Chondrocyte (in vitro differentiated cells): ENCODE measurements around the gene INTS14. TPM values are rescaled to one million over a fixed set of nuclear protein-coding genes. Genes with fewer than 3 reads are reported as not detected.
A peak's percentile ranks its signal among the peaks of the same experiment; 100 is the strongest.

ENCODE experiments used
- DNase-seq: peaks from one replicate; pipeline ENCODE4 v3.0.0; 2021; ENCODE audit warnings: mixed read lengths, low spot score
- H3K27ac Mint-ChIP-seq: one replicate; pipeline ENCODE4 v1.8.0; 2021; ENCODE audit warnings: mild to moderate bottlenecking, moderate library complexity, mixed read lengths; ENCODE audit not compliant: unreplicated experiment
- H3K27me3 Mint-ChIP-seq: 2 replicates; pipeline ENCODE4 v1.8.0; 2021; ENCODE audit warnings: low read depth, mixed read lengths
- H3K36me3 Mint-ChIP-seq: 2 replicates; pipeline ENCODE4 v1.8.0; 2021; ENCODE audit warnings: low read depth, mixed read lengths
- H3K4me1 Mint-ChIP-seq: 2 replicates; pipeline ENCODE4 v1.8.0; 2021; ENCODE audit warnings: low read depth, mild to moderate bottlenecking, mixed read lengths
- H3K4me3 Mint-ChIP-seq: one replicate; pipeline ENCODE4 v1.8.0; 2021; ENCODE audit warnings: mild to moderate bottlenecking, moderate library complexity, mixed read lengths; ENCODE audit not compliant: unreplicated experiment
- H3K9me3 Mint-ChIP-seq: 2 replicates; pipeline ENCODE4 v1.8.0; 2021; ENCODE audit warnings: low read depth, mixed read lengths
- total RNA-seq: library from RNA; stranded (reverse); gene quantifications from 3 replicates; pipeline ENCODE4 v1.2.1, GENCODE V29; 2021
- TF ChIP-seq, protein P1 (sequence below): fragments of 200-600 bp; sonication (generic); IDR thresholded peaks from 2 replicates; pipeline ENCODE4 v1.5.0; 2021; ENCODE audit warnings: antibody characterized with exemption, mild to moderate bottlenecking, moderate library complexity

The INTS14 gene
- total RNA-seq, 1 donor from 2014 or later = 25.4 TPM

DNA sequence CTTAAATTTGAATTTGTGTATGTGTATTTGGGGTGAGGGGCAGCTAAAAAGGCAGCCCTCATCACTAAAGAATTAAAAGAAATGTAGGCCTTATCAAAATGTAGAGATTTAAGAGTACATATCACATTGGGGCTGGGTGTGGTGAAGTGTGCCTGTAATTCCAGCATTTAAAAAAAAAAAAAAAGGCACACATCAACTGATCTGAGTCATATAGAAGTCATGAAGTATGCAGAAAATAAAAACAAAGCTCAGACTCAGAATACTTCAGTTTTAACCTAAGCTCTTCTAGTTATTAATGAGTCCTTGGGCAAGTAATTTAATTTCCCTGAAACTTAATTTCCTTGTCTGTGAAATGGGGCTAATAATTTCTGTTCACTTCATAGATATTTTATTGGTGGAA, 42.4 kb upstream of the INTS14 start:
- Mint-ChIP-seq H3K27ac (no peak overlapping the region), H3K4me1 (peaks cover 18% of the 10 kb centered on the region), H3K9me3 (no peaks in the 10 kb centered on the region), H3K36me3 (peaks cover 16% of the 10 kb centered on the region), H3K27me3 (no peaks in the 10 kb centered on the region), H3K4me3 (no peak overlapping the region)
- TF ChIP-seq, protein P1, sequence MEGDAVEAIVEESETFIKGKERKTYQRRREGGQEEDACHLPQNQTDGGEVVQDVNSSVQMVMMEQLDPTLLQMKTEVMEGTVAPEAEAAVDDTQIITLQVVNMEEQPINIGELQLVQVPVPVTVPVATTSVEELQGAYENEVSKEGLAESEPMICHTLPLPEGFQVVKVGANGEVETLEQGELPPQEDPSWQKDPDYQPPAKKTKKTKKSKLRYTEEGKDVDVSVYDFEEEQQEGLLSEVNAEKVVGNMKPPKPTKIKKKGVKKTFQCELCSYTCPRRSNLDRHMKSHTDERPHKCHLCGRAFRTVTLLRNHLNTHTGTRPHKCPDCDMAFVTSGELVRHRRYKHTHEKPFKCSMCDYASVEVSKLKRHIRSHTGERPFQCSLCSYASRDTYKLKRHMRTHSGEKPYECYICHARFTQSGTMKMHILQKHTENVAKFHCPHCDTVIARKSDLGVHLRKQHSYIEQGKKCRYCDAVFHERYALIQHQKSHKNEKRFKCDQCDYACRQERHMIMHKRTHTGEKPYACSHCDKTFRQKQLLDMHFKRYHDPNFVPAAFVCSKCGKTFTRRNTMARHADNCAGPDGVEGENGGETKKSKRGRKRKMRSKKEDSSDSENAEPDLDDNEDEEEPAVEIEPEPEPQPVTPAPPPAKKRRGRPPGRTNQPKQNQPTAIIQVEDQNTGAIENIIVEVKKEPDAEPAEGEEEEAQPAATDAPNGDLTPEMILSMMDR = no peak
- DNase-seq = no peak

DNA sequence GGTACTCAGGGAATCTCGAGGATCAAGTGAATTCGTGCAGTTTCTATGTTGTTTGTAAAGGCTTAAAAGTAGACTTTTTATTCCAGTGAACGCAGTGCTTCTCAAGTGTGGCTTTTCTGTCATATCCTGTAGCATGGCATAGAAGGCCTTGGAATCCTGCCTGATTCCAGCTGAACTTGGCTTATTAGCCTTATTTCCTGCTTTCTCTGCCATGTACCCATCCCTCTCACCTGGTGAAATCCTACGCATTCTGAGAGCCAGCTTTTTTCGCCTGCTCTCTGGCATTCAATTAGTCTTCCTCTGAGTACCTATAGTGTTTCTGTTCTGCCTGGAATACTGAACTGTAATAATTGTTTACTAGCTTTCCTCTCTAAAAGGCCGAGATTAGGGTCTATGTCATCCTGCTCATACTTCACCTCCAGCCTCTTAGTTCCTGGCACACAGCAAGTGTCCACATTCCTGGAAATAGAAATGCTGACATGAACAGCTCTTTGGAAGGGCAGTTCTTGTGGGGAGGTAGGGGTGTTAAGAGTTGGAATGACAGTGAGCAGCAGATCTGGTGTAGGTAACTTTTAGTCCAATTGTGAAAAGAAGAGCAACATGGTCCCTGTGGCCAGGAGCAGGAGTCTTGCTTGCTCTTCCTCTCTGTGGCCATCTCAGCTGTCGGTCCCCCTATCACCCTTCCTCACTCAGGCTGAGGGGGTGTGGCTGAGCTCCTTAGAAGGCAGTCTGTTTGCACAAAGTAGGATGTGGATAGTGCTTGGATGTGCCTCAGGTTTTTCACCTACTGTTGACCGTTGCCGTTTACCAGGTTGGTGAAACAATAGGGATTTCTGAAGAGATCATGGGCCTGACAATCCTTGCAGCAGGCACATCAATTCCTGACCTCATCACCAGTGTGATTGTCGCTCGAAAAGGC, 41.2 kb upstream of the INTS14 start:
- Mint-ChIP-seq H3K27me3 (no peaks in the 10 kb centered on the region), H3K27ac (no peak overlapping the region), H3K9me3 (no peaks in the 10 kb centered on the region), H3K4me1 (peaks cover 18% of the 10 kb centered on the region), H3K4me3 (no peak overlapping the region), H3K36me3 (peaks cover 16% of the 10 kb centered on the region)
- TF ChIP-seq, protein P1 = no peak
- DNase-seq = no peak

DNA sequence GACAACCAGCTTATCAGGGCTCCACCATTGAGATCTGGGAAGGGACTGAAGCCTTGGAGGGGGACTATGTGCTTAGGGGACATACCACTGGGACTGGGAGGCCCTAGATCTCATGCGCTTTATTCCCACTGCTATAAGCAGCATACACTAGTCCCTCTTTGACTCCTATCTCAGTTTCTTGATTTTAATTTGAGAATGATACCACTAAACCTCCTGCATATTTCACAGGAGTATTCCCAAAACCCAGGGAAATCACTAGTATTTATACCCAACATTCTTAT, 40.1 kb upstream of the INTS14 start:
- H3K4me1 Mint-ChIP-seq = peaks cover 25% of the 10 kb centered on the region
- H3K4me3 Mint-ChIP-seq = no peak overlapping the region
- no peak overlapping the region for H3K27ac Mint-ChIP-seq
- H3K36me3 Mint-ChIP-seq = peaks cover 14% of the 10 kb centered on the region
- TF ChIP-seq, protein P1 = no peak
- no peaks in the 10 kb centered on the region for H3K27me3 Mint-ChIP-seq
- no peak for DNase-seq
- H3K9me3 Mint-ChIP-seq = no peaks in the 10 kb centered on the region

DNA sequence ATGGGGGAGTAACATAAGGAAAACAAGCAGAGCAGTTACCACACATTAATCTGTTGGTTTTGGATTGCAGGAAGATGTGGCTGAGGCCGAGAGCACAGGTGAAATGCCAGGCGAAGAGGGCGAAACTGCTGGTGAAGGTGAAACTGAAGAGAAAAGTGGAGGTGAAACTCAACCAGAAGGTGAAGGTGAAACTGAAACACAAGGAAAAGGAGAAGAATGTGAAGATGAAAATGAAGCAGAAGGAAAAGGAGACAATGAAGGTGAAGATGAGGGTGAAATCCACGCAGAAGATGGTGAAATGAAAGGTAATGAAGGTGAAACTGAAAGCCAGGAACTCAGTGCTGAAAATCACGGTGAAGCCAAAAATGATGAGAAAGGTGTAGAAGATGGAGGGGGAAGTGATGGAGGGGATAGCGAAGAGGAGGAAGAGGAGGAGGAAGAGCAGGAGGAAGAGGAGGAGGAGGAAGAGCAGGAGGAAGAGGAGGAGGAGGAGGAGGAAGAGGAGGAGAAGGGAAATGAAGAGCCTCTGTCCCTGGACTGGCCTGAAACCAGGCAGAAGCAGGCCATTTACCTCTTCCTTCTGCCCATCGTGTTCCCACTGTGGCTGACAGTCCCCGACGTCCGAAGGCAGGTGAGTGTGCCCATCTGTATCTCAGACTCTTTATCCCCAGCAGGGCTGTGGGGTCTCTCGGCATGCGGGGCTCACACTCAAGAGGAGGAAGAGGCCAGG, 39.5 kb upstream of the INTS14 start:
- Mint-ChIP-seq H3K27ac (no peak overlapping the region), H3K9me3 (no peaks in the 10 kb centered on the region), H3K36me3 (peaks cover 14% of the 10 kb centered on the region), H3K4me3 (no peak overlapping the region), H3K4me1 (peaks cover 25% of the 10 kb centered on the region), H3K27me3 (no peaks in the 10 kb centered on the region)
- TF ChIP-seq, protein P1 = no peak
- no peak for DNase-seq

DNA sequence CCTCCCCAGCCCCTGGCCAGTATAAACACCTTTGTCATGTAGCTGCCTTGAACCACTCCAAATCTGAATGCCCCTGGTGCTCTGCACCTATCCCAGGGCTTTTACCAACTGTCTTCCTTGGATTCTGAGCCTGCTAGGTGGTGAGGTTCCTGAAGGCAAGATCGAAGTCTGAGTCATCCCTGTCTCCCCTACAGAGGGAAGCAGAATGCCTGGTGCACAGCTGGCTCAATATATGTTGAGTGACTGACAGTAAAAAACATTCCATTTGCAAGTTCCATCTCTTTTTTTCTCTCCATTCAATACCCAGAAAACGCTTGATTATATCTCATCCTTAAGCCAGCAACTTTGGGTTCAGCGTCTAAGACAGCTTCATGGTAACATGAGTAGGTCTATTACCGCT, 35.6 kb upstream of the INTS14 start:
- peaks cover 6% of the 10 kb centered on the region for H3K36me3 Mint-ChIP-seq
- peak overlapping the region; percentile 3 for H3K27ac Mint-ChIP-seq
- DNase-seq = no peak
- peaks cover 10% of the 10 kb centered on the region for H3K4me1 Mint-ChIP-seq
- TF ChIP-seq, protein P1 = no peak
- no peaks in the 10 kb centered on the region for H3K27me3 Mint-ChIP-seq
- no peak overlapping the region for H3K4me3 Mint-ChIP-seq
- no peaks in the 10 kb centered on the region for H3K9me3 Mint-ChIP-seq
